Measurements from ENCODE around the gene ZBTB6.
A peak's percentile ranks its signal among the peaks of the same experiment; 100 is the strongest.
"Not testable (repeated sequence)": the region's sequence is repeated elsewhere in the genome, so short reads cannot be mapped to it uniquely, and the experiment has no call there.

Gene ZBTB6

GRCh38 chr9:122922713-122923112, 9.6 kb upstream of the ZBTB6 start:
- no peak for DNase-seq

- no peak for DNase-seq
Observed at GRCh38 chr9:122918310-122918709, 5.2 kb upstream of the ZBTB6 start.

DNA sequence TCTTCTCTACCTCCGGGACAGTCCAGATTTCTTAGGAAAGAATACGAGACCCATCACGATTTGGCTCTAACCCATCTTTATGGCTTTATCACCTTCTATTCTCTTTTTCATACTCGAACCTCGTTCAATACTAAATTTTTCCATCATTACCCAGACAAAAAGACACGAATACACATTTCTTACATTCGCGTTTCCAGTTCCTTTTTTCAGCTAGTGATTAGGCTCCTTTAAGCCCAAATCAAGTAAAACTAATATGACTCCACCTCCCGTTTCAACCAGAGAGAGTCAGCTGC, 506 bp downstream of the ZBTB6 start:
- DNase-seq, result no peak

GRCh38 chr9:122906122-122906521, 7.0 kb downstream of the ZBTB6 start:
- DNase-seq, result not testable (repeated sequence)

DNA sequence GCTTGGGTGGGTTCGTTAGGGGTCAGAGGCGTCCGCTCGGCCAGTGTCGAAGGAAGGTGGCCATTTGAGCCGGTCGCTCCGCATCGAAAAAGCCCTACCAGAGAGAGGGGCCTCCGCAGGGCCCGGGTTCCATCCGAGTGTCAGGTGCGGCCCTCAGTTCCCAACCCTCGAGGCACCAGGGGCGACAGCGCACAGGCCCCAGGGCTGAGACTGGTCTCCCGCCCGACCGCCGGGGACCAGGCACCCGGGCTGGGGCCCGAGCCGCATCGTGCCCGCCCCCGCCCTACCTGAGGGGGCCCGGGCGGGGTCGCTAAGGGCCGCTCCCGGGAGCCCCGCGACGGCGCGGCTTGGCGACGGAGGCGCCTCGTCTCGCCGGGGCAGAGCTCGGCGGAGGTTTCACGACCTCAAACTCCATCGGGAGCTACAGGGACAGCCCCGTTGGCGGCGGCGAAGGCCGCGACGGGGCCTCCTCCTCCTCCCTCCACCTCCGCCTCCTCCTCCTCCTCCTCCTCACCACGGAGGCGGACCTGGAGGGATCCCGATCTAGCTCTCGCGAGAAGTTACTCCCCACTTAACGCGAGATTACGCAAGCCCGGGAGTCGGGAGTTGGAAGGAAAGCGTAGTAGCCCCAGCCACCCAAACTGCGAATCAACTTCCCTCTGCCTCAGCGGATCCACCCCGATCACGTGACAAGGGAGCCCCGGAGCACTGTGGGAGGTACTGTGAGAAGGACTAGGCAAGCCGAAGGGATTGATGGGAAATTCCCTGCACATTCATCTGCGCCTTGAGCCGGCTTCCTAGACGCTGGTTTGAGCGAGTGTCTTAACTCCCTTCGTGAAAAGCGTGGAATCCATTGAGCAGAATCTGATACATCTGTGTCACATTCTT, 8.1 kb downstream of the ZBTB6 start, which contains the start of gene RC3H2:
TSS of gene RC3H2 (minus strand) at position 537 of the 888 bp plus-strand sequence. CDS start 7,850 bp downstream, outside the sequence.
- DNase-seq, result peak; percentile 97

GRCh38 chr9:122904466-122904822, 8.7 kb downstream of the ZBTB6 start:
- peak; percentile 54 for DNase-seq

GRCh38 chr9:122900791-122901190, 12.3 kb downstream of the ZBTB6 start:
- no peak for DNase-seq

GRCh38 chr9:122897969-122898368, 15.2 kb downstream of the ZBTB6 start:
- DNase-seq, result no peak

DNA sequence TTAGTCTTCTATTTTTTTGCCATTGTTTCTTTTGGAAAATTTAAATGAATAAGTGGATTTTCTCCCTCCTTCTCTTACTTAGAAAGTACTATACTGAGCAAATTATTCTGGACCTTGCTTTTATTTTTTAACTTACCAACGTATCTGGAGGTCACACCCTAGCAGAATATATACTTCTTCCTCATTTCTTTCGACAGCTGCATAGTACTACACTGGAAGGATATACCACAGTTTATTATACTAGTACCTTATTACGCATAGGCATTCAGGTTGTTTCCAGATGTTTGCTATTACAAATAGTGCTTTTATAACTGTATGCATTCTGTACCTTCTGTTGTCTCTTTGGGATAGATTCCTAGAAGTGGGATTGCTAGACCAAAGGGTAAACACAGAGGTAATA, 24.6 kb downstream of the ZBTB6 start:
- DNase-seq, result no peak

DNA sequence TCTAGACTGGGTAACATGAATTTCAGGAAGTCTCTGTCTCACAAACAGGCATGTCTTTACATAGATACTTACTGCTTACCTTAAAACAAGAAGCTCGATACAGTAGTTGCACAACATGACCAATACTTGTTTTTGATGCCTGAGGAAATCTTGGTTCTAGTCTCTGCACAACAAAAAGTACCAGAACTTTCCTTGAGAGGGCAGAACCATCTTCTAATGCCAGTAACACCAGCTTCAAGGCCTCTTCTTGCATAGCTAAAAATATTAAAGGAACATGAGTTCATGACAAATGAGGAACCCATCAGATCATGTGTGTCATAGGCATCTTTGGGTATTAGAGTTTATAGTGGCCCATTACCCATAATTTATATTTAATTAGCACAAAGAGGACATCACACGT, 30.0 kb downstream of the ZBTB6 start:
- DNase-seq, result no peak

GRCh38 chr9:122879443-122879842, 33.7 kb downstream of the ZBTB6 start:
- DNase-seq, result no peak

- no peak for DNase-seq
Observed at GRCh38 chr9:122875523-122875922, 37.6 kb downstream of the ZBTB6 start.

- not testable (repeated sequence) for DNase-seq
Observed at GRCh38 chr9:122867276-122867675, 45.8 kb downstream of the ZBTB6 start.

DNA sequence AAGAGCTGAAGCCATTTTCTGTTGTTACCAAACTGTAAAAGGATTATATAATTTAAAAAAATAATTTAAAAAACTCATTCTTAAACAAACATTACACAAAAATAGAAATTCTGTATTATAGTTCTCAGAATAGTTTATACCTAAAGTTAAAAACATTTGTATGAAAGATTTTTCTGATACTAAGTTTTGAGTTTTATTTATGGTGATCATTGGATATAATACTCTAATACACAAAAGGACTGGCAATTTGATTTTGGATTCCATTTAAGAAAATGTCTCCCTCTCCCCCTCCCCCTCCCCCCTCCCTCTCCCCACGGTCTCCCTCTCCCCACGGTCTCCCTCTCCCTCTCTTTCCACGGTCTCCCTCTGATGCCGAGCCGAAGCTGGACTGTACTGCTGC, 47.0 kb downstream of the ZBTB6 start:
- no peak for DNase-seq

DNA sequence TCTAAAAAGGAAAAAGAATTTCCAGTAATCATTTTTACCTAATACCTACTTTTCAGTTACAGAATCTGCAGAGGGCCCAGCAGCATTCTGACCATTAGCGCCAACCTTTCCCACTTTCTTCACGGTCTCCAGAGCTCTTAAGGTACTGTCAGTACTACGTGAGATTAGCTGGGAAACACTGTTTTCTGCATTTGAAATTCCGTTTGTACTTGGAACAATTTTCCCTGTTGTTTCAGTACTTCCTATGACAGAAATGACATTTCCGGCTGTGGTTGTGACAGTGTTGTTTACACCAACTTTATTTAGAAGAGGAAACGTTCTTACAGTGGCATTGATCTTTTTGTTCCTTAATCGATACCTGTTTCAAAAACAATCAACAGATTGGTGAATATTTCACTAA, 47.8 kb downstream of the ZBTB6 start:
- DNase-seq, result no peak

DNA sequence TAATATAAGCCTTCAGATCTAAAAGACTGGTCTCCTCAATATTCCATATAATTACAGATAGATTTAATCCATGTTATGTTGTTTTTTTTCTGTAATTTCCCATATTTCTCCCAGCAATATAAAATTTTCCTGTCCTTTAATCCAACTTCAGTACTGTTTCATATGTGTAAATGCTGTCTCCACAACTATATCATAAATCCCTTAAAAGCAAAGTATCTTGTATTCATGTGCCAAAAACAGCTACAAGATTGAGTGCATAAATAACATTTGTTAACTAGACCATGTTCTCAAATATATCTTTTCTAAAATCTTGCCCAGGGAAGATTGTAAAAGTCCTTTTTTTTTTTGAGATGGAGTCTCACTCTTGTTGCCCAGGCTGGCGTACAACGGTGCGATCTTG, 49.7 kb downstream of the ZBTB6 start:
- no peak for DNase-seq

DNA sequence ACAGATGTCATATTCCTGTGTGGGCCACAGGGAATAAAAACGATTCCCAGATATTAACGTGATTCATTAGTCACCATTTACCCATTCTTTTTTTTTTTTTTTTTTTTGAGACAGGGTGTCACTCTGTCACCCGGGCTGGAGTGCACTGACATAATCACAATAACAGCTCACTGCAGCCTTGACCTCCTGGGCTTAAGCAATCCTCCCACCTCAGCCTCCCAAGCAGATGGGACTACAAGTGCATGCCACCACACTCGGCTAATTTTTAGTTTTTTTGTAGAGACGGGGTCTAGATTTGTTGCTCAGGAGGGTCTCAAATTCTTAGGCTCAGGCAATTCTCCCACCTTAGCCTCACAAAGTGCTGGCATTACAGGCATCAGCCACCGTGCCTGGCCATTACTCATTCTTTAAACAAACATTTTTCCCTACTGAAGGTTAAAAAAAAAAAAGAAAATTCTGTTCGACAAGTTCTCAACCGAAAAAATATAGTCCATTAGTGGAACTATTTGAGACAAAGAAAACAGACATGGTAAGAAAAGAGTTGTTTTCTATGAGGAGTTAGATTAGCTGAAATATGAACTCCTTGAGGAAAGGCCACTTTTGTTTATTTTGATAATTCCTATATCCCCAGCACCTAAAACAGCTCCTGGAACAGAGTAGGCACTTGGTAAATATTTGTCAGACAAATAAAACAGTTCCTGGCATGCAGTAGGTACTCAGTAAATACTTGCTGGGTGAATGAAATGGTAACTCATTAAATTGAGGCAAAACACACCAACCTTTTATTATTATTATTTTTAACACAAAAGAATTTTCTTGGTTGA, 52.6 kb downstream of the ZBTB6 start:
- DNase-seq, result no peak
